Measurements from ENCODE around the gene TRPM3.

GRCh38 chr9:70673844-70674243, 447.6 kb downstream of the TRPM3 start:
- TF ChIP-seq, protein P1, sequence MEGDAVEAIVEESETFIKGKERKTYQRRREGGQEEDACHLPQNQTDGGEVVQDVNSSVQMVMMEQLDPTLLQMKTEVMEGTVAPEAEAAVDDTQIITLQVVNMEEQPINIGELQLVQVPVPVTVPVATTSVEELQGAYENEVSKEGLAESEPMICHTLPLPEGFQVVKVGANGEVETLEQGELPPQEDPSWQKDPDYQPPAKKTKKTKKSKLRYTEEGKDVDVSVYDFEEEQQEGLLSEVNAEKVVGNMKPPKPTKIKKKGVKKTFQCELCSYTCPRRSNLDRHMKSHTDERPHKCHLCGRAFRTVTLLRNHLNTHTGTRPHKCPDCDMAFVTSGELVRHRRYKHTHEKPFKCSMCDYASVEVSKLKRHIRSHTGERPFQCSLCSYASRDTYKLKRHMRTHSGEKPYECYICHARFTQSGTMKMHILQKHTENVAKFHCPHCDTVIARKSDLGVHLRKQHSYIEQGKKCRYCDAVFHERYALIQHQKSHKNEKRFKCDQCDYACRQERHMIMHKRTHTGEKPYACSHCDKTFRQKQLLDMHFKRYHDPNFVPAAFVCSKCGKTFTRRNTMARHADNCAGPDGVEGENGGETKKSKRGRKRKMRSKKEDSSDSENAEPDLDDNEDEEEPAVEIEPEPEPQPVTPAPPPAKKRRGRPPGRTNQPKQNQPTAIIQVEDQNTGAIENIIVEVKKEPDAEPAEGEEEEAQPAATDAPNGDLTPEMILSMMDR (IDR thresholded peaks at IDR 0.05), result no peak
- TF ChIP-seq POLR2A (IDR thresholded peaks at IDR 0.05), result no peak

Data from vagina (tissue), 2 donors.